Endothelial cell of umbilical vein (primary cell): Measurements from ENCODE around the gene PRTN3. TPM values are rescaled to one million over a fixed set of nuclear protein-coding genes. Genes with fewer than 3 reads are reported as not detected.
A peak's percentile ranks its signal among the peaks of the same experiment; 100 is the strongest.
"Not testable (repeated sequence)": the region's sequence is repeated elsewhere in the genome, so short reads cannot be mapped to it uniquely, and the experiment has no call there.

Source experiments
- BruUV-seq: library from RNA; stranded (reverse); fragments of 400-500 nt; replicated peaks from 2 replicates; lab custom pipeline; 2021; lab: Mats Ljungman, UMichigan
- CTCF ChIA-PET: fragments of 300-600, 350-600 bp; sonication (Branson Sonifier 250); formaldehyde crosslinking; loops from one replicate; lab custom pipeline; 2021; ENCODE audit warnings: antibody characterized with exemption, inconsistent platforms; lab: Charles Lee
- POLR2A ChIA-PET: fragments of 300-600, 350-600 bp; sonication (Branson Sonifier 250); formaldehyde crosslinking; loops from one replicate; lab custom pipeline; 2021; ENCODE audit warnings: antibody characterized with exemption, inconsistent platforms; lab: Charles Lee
- DNase-seq: peaks from one replicate; pipeline ENCODE4 v3.0.0-alpha.2; 2011; ENCODE audit warnings: low read depth, low spot score
- FAIRE-seq: peaks from 2 replicates; lab custom pipeline; 2011; peaks lifted over from hg19 to GRCh38; lab: Jason Lieb, UNC
- H2AFZ ChIP-seq: 2 replicates; pipeline ENCODE4 v1.6.0; 2012; ENCODE audit warnings: low read depth, low read length, control low read depth, inconsistent platforms
- H3K27ac ChIP-seq: 2 replicates; pipeline ENCODE4 v1.5.1; 2011; ENCODE audit warnings: low read depth, mild to moderate bottlenecking, control low read depth, low read length, moderate library complexity; ENCODE audit not compliant: insufficient read depth
- H3K27me3 ChIP-seq, 2 experiments: 2 replicates each; pipeline versions ENCODE4 v1.6.0 to v1.6.1; 2011; ENCODE audit warnings: low read length in 2 of 2, mixed read lengths in 1 of 2; ENCODE audit not compliant: control insufficient read depth in 2 of 2, insufficient read depth in 2 of 2
- H3K36me3 ChIP-seq, 2 experiments: 2 replicates in 1 of 2; 3 replicates in 1 of 2; pipeline ENCODE4 v1.5.1; 2011; ENCODE audit warnings: low read length in 2 of 2, mild to moderate bottlenecking in 1 of 2, moderate library complexity in 1 of 2; ENCODE audit not compliant: control insufficient read depth in 2 of 2, insufficient read depth in 2 of 2; ENCODE audit errors: extremely low read depth in 1 of 2
- H3K4me1 ChIP-seq: 3 replicates; pipeline ENCODE4 v1.5.1; 2011; ENCODE audit warnings: mild to moderate bottlenecking, low read length; ENCODE audit not compliant: control insufficient read depth, insufficient read depth; ENCODE audit errors: extremely low read depth
- H3K4me2 ChIP-seq: 2 replicates; pipeline ENCODE4 v1.6.1; 2011; ENCODE audit warnings: low read length, control low read depth, mixed read lengths; ENCODE audit not compliant: insufficient read depth
- H3K4me3 ChIP-seq, 3 experiments: fragments of 200-600 bp in 1 of 3; sonication (generic), shearing (Covaris generic) in 1 of 3; replicated peaks in 1 of 3; 2 replicates each; pipeline ENCODE4 v1.5.1; 2011 to 2016; ENCODE audit warnings: control low read depth in 3 of 3, low read length in 3 of 3, mild to moderate bottlenecking in 2 of 3, inconsistent platforms in 1 of 3, low read depth in 1 of 3, moderate library complexity in 1 of 3; ENCODE audit not compliant: insufficient read depth in 1 of 3
- H3K79me2 ChIP-seq: 2 replicates; pipeline ENCODE4 v1.6.0; 2012; ENCODE audit warnings: low read length, inconsistent platforms; ENCODE audit not compliant: control insufficient read depth, insufficient read depth
- H3K9ac ChIP-seq: replicated peaks from 2 replicates; pipeline ENCODE3; 2011; ENCODE audit warnings: low read length, control low read depth; ENCODE audit not compliant: insufficient read depth; ENCODE audit errors: extremely low read depth
- H3K9me1 ChIP-seq: replicated peaks from 3 replicates; pipeline ENCODE4 v1.6.0; 2011; ENCODE audit warnings: mild to moderate bottlenecking, low read length; ENCODE audit not compliant: control insufficient read depth, insufficient read depth; ENCODE audit errors: extremely low read depth
- H3K9me3 ChIP-seq: replicated peaks from 2 replicates; pipeline ENCODE4 v1.5.1; 2012; ENCODE audit warnings: low read length, inconsistent platforms; ENCODE audit not compliant: control insufficient read depth, insufficient read depth
- H4K20me1 ChIP-seq: replicated peaks from 2 replicates; pipeline ENCODE3; 2011; ENCODE audit warnings: mild to moderate bottlenecking, low read length; ENCODE audit not compliant: control insufficient read depth, insufficient read depth; ENCODE audit errors: extremely low read depth
- CTCF ChIP-seq, 2 donors: IDR thresholded peaks; 1 replicate in 1 of 2; 2 replicates in 1 of 2; pipeline ENCODE4 v1.5.1; 2011; ENCODE audit warnings: low read length in 2 of 2, mild to moderate bottlenecking in 2 of 2, moderate library complexity in 2 of 2, control low read depth in 1 of 2, inconsistent platforms in 1 of 2, low read depth in 1 of 2; ENCODE audit not compliant: insufficient read depth in 1 of 2; ENCODE audit errors: extremely low read depth in 1 of 2
- EZH2 ChIP-seq: IDR thresholded peaks from 2 replicates; pipeline ENCODE4 v1.6.1; 2012; ENCODE audit warnings: borderline replicate concordance, low read depth, mild to moderate bottlenecking, moderate library complexity, low read length, inconsistent platforms; ENCODE audit not compliant: severe bottlenecking
- FOS ChIP-seq: IDR thresholded peaks from 2 replicates; pipeline ENCODE4 v1.6.1; 2011; ENCODE audit warnings: mild to moderate bottlenecking, low read length, moderate library complexity, borderline replicate concordance; ENCODE audit not compliant: insufficient read depth
- JUN ChIP-seq: IDR thresholded peaks from 2 replicates; pipeline ENCODE4 v1.6.1; 2011; ENCODE audit warnings: borderline replicate concordance, low read depth; ENCODE audit not compliant: insufficient read length, insufficient read depth
- MYC ChIP-seq: IDR thresholded peaks from one replicate; pipeline ENCODE4 v1.6.1; 2011; ENCODE audit warnings: mild to moderate bottlenecking, low read depth, low read length
- POLR2A ChIP-seq: IDR thresholded peaks from 2 replicates; pipeline ENCODE4 v1.6.1; 2012; ENCODE audit warnings: low read depth, mild to moderate bottlenecking, control low read depth, low read length
- dilution Hi-C: fragments of 300-500 bp; cut with MboI; formaldehyde crosslinking; loops from one replicate; pipeline ENCODE4 v1.15.0; 2019; ENCODE audit warnings: low sequenced_read_pairs; ENCODE audit not compliant: extremely low pct_ligation_motif_present
- intact Hi-C: fragments of 100-400 bp; cut with micrococcal nuclease; formaldehyde crosslinking; loops from one replicate; pipeline ENCODE4 v1.10.0; 2022
- polyA plus RNA-seq, 4 experiments: library from polyadenylated mRNA; depleted of rRNA in 3 of 4; stranded (reverse) in 3 of 4; unstranded in 1 of 4; fragments of >200 nt; gene quantifications; 2 replicates each; pipeline versions ENCODE4 v1.2.1 to v1.2.3, GENCODE V29; 2011 to 2012; ENCODE audit warnings: missing spikeins in 1 of 4
- total RNA-seq: library from RNA; stranded (reverse); gene quantifications from 2 replicates; pipeline ENCODE4 v1.2.3, GENCODE V29; 2021

Gene PRTN3
- total and polyA plus RNA-seq, 2 donors (not counting 3 experiments of a cell fraction or from before 2014, with no cell fraction given) = not detected

- Histone ChIP-seq H2AFZ (no peak overlapping the region), H3K9ac (no peak overlapping the region), H3K36me3 (peaks cover 6 to 12% of the 10 kb centered on the region in 2 experiments), H3K9me3 (no peaks in the 10 kb centered on the region), H3K79me2 (no peaks in the 10 kb centered on the region), H3K9me1 (no peaks in the 10 kb centered on the region), H3K27ac (no peak overlapping the region), H3K27me3 (no peaks in the 10 kb centered on the region), H4K20me1 (peaks cover 3% of the 10 kb centered on the region), H3K4me2 (no peak overlapping the region), H3K4me1 (no peaks in the 10 kb centered on the region), H3K4me3 (no peak overlapping the region)
- CTCF ChIA-PET = no interaction called here
- POLR2A ChIA-PET = no interaction called here
- intact Hi-C loops (no loop called here), dilution Hi-C loops (no loop called here)
- TF ChIP-seq MYC (no peak), POLR2A (peak; percentile 17)
- DNase-seq = no peak
- FAIRE-seq = no peak
- no TSS peak for BruUV-seq
Observed at GRCh38 chr19:815775-816499, 24.9 kb upstream of the PRTN3 start.

- Histone ChIP-seq H4K20me1 (peaks cover under 1% of the 10 kb centered on the region), H3K4me1 (no peaks in the 10 kb centered on the region), H3K9ac (no peak overlapping the region), H3K9me3 (no peaks in the 10 kb centered on the region), H3K36me3 (peaks cover 2 to 10% of the 10 kb centered on the region in 2 experiments), H3K79me2 (no peaks in the 10 kb centered on the region), H3K4me2 (no peak overlapping the region), H3K27ac (no peak overlapping the region), H3K27me3 (no peaks in the 10 kb centered on the region), H3K9me1 (no peaks in the 10 kb centered on the region), H2AFZ (no peak overlapping the region), H3K4me3 (no peak overlapping the region)
- BruUV-seq = no TSS peak
- dilution Hi-C loops (no loop called here), intact Hi-C loops (no loop called here)
- FAIRE-seq = no peak
- POLR2A ChIA-PET = no interaction called here
- no peak for DNase-seq
- CTCF ChIA-PET = no interaction called here
- TF ChIP-seq JUN (no peak), POLR2A (no peak), EZH2 (no peak), MYC (no peak), FOS (no peak), CTCF (IDR thresholded peaks at IDR 0.05; ENCODE audit: extremely low read depth in 1 of 2, insufficient read depth in 1 of 2, low read depth in 1 of 2, low read length in 2 of 2) (no peak)
Observed at GRCh38 chr19:816500-816857, 24.3 kb upstream of the PRTN3 start.

GRCh38 chr19:820212-820611 is 20.6 kb upstream of the PRTN3 start:
- POLR2A ChIA-PET, intact Hi-C loops, H2AFZ ChIP-seq, BruUV-seq, H3K4me3 ChIP-seq, H3K36me3 ChIP-seq, H3K9ac ChIP-seq, H3K9me3 ChIP-seq, H4K20me1 ChIP-seq, H3K4me2 ChIP-seq, H3K27ac ChIP-seq, H3K4me1 ChIP-seq, H3K79me2 ChIP-seq, DNase-seq, dilution Hi-C loops, FAIRE-seq, H3K9me1 ChIP-seq, H3K27me3 ChIP-seq: not testable (repeated sequence)
- CTCF ChIA-PET = interaction anchor here (1.8 kb wide), 1 partner anchor 36 kb away, joined by 4 read pairs; no protein-coding TSS in a partner anchor
